K562 (cell line): Measurements from ENCODE around the gene PCDHGC4. TPM values are rescaled to one million over a fixed set of nuclear protein-coding genes. Genes with fewer than 3 reads are reported as not detected.

Source experiments
- GABPB2 ChIP-seq: fragments of 250-450 bp; sonication (Bioruptor Pico); conservative IDR thresholded peaks from 2 replicates; pipeline ENCODE4 v1.5.1; 2021; ENCODE audit warnings: mild to moderate bottlenecking
- MAFK ChIP-seq: IDR thresholded peaks from 2 replicates; pipeline ENCODE4 v1.6.1; 2011; ENCODE audit warnings: low read length, improper control_type of control experiment
- NR2C2 ChIP-seq, 2 experiments: fragments of 200-800 bp in 1 of 2; sonication (Bioruptor generic) in 1 of 2; sonication (generic) in 1 of 2; formaldehyde crosslinking in 1 of 2; IDR thresholded peaks; 2 replicates each; pipeline versions ENCODE4 v1.6.1 to v1.8.0; 2016 to 2022; ENCODE audit warnings: mild to moderate bottlenecking in 1 of 2, missing compliant biosample characterization in 1 of 2, missing genetic modification characterization in 1 of 2, missing genetic modification reagents in 1 of 2
- POLR2AphosphoS5 ChIP-seq: IDR thresholded peaks from 2 replicates; pipeline ENCODE4 v1.6.1; 2011; ENCODE audit warnings: mild to moderate bottlenecking, low read depth, low read length, moderate library complexity; ENCODE audit not compliant: control insufficient read depth, insufficient read depth
- SIX5 ChIP-seq, 2 experiments: IDR thresholded peaks; 2 replicates each; pipeline ENCODE4 v1.6.1; 2011; ENCODE audit warnings: low read length in 2 of 2, borderline replicate concordance in 1 of 2, low read depth in 1 of 2, mild to moderate bottlenecking in 1 of 2, moderate library complexity in 1 of 2; ENCODE audit not compliant: insufficient read depth in 1 of 2
- ZNF311 ChIP-seq: fragments of 250-450 bp; sonication (Bioruptor Pico); IDR thresholded peaks from 2 replicates; pipeline ENCODE4 v1.4.0; 2020; ENCODE audit warnings: mild to moderate bottlenecking, moderate library complexity
- ZNF445 ChIP-seq: fragments of 250-450 bp; sonication (Bioruptor Pico); IDR thresholded peaks from 2 replicates; pipeline ENCODE4 v1.4.0; 2020; ENCODE audit warnings: low read depth, mild to moderate bottlenecking, moderate library complexity
- ZNF785 ChIP-seq: fragments of 250-450 bp; sonication (Bioruptor Pico); IDR thresholded peaks from 2 replicates; pipeline ENCODE4 v1.4.0; 2020; ENCODE audit warnings: mild to moderate bottlenecking
- ZZZ3 ChIP-seq: fragments of 450-650 bp; IDR thresholded peaks from 2 replicates; pipeline ENCODE4 v1.6.1; 2016; ENCODE audit warnings: antibody characterized with exemption, mild to moderate bottlenecking, moderate library complexity
- polyA plus RNA-seq, 8 experiments: library from polyadenylated mRNA; depleted of rRNA in 4 of 8; stranded (reverse) in 5 of 8; unstranded in 3 of 8; fragments of >200 nt; fragmentation: Nextera tagmentation in 2 of 8; fragmentation: Illumina TruSeq in 1 of 8; extraction: Ambion mirVana in 2 of 8; extraction: Trizol in 1 of 8; gene quantifications; 2 replicates each; pipeline versions ENCODE4 v1.2.1 to v1.2.3, GENCODE V29; 2011 to 2014; ENCODE audit warnings: inconsistent platforms in 1 of 8, missing spikeins in 1 of 8
- total RNA-seq, 7 experiments: library from RNA; depleted of rRNA in 6 of 7; stranded (reverse); fragments of >200 nt in 6 of 7; fragmentation: Illumina TruSeq in 2 of 7; extraction: Trizol in 2 of 7; gene quantifications; 2 replicates each; pipeline versions ENCODE4 v1.2.1 to v1.2.3, GENCODE V29; 2011 to 2021; ENCODE audit warnings: low replicate concordance in 1 of 7
- TF ChIP-seq, protein P1 (sequence below): fragments of 250-450 bp; sonication (Bioruptor Pico); IDR thresholded peaks from 2 replicates; pipeline ENCODE4 v1.5.0; 2021; ENCODE audit warnings: mild to moderate bottlenecking, moderate library complexity
- TF ChIP-seq, protein P2 (sequence below): fragments of 450-650 bp; IDR thresholded peaks from 2 replicates; pipeline ENCODE4 v1.6.1; 2016; ENCODE audit warnings: mild to moderate bottlenecking, moderate library complexity

The PCDHGC4 gene
- total and polyA plus RNA-seq, 9 of the 15 experiments (the other 6 are each of a cell fraction or from before 2014, with no cell fraction given): 0.05 TPM; not detected in 8

DNA sequence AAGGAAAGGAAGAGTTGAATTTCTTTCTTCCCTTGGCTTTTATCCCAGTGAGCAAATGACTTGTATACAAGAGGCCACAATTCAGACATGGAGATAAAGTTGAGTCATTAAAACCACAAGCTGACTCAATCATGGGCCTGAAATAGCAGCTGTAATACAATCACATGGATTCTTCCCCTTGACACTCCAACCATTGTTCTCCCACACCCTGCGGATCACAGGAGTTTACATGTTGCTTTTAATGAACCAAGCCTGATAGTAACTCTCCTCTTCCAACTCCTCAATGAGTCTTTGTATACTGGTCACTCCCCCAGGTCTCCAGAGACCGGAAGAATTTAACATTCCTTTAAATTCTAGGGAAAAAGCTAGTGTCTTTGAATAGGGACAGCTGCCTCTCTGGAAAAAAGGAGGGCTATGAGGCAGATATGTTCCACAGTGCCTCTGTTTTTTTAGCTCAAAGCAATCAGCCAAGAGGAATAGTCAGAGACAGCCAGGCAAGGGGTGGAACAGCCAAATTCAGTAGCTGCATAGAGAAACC is 36.5 kb downstream of the PCDHGC4 start (continued):
- TF ChIP-seq, protein P1, sequence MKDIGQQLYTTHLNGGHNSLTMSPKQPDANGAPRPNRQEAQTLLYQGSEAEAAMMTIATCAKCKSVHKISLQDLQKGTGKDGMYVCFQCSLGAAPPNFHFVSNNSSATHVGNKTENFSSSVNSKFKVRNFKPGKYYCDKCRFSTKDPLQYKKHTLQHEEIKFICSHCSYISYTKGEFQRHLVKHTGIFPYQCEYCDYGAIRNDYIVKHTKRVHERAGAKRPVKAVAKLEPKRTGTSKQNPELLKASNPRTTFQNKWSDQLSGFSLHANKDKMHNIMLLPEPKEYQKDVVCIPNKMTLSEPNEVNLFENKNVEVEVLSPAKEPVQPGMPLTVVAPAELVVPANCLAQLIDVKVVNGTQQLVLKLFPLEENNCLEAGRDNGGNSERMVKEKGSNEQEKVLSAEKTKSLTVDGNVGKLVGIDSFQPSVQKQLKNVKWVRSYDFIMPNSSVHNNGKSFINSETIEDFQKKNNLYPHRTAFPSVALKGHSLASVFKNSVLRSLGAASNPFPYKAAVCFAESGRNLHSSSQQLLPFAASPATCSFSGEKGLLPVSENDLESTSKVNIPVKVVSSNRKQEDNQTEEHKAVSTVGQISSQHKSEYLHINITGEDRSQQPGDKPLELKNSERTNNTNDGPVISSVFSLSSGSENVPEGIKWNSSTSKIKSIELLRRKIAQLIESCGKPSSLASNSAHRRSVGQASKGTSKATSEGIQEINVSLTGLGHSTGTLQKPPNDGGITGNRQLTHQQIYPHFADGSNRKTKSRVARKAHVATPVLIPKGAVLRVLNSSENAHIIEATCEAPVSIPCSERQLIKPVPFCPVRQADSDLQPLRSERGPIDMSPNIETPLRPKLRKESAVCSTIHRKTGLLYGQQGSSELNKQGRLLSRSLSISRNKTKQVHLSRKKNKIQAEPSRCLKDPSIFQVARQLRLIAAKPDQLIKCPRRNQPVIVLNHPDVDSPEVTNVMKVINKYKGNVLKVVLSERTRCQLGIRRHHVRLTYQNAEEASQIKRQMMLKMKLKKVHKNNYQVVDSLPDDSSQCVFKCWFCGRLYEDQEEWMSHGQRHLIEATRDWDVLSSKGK (CRISPR knock-in tag): no peak
- TF ChIP-seq MAFK (no peak), ZZZ3 (no peak), GABPB2 (CRISPR knock-in tag) (no peak), ZNF311 (no peak), ZNF445 (no peak), POLR2AphosphoS5 (no peak), NR2C2 (CRISPR knock-in tag; IDR thresholded peaks at IDR 0.05) (no peak), NR2C2 (tag; IDR thresholded peaks at IDR 0.05) (no peak), SIX5 (IDR thresholded peaks at IDR 0.05; ENCODE audit: borderline replicate concordance in 1 of 2, insufficient read depth in 1 of 2, low read depth in 1 of 2, low read length in 2 of 2) (no peak), ZNF785 (CRISPR knock-in tag) (no peak)
- TF ChIP-seq, protein P2, sequence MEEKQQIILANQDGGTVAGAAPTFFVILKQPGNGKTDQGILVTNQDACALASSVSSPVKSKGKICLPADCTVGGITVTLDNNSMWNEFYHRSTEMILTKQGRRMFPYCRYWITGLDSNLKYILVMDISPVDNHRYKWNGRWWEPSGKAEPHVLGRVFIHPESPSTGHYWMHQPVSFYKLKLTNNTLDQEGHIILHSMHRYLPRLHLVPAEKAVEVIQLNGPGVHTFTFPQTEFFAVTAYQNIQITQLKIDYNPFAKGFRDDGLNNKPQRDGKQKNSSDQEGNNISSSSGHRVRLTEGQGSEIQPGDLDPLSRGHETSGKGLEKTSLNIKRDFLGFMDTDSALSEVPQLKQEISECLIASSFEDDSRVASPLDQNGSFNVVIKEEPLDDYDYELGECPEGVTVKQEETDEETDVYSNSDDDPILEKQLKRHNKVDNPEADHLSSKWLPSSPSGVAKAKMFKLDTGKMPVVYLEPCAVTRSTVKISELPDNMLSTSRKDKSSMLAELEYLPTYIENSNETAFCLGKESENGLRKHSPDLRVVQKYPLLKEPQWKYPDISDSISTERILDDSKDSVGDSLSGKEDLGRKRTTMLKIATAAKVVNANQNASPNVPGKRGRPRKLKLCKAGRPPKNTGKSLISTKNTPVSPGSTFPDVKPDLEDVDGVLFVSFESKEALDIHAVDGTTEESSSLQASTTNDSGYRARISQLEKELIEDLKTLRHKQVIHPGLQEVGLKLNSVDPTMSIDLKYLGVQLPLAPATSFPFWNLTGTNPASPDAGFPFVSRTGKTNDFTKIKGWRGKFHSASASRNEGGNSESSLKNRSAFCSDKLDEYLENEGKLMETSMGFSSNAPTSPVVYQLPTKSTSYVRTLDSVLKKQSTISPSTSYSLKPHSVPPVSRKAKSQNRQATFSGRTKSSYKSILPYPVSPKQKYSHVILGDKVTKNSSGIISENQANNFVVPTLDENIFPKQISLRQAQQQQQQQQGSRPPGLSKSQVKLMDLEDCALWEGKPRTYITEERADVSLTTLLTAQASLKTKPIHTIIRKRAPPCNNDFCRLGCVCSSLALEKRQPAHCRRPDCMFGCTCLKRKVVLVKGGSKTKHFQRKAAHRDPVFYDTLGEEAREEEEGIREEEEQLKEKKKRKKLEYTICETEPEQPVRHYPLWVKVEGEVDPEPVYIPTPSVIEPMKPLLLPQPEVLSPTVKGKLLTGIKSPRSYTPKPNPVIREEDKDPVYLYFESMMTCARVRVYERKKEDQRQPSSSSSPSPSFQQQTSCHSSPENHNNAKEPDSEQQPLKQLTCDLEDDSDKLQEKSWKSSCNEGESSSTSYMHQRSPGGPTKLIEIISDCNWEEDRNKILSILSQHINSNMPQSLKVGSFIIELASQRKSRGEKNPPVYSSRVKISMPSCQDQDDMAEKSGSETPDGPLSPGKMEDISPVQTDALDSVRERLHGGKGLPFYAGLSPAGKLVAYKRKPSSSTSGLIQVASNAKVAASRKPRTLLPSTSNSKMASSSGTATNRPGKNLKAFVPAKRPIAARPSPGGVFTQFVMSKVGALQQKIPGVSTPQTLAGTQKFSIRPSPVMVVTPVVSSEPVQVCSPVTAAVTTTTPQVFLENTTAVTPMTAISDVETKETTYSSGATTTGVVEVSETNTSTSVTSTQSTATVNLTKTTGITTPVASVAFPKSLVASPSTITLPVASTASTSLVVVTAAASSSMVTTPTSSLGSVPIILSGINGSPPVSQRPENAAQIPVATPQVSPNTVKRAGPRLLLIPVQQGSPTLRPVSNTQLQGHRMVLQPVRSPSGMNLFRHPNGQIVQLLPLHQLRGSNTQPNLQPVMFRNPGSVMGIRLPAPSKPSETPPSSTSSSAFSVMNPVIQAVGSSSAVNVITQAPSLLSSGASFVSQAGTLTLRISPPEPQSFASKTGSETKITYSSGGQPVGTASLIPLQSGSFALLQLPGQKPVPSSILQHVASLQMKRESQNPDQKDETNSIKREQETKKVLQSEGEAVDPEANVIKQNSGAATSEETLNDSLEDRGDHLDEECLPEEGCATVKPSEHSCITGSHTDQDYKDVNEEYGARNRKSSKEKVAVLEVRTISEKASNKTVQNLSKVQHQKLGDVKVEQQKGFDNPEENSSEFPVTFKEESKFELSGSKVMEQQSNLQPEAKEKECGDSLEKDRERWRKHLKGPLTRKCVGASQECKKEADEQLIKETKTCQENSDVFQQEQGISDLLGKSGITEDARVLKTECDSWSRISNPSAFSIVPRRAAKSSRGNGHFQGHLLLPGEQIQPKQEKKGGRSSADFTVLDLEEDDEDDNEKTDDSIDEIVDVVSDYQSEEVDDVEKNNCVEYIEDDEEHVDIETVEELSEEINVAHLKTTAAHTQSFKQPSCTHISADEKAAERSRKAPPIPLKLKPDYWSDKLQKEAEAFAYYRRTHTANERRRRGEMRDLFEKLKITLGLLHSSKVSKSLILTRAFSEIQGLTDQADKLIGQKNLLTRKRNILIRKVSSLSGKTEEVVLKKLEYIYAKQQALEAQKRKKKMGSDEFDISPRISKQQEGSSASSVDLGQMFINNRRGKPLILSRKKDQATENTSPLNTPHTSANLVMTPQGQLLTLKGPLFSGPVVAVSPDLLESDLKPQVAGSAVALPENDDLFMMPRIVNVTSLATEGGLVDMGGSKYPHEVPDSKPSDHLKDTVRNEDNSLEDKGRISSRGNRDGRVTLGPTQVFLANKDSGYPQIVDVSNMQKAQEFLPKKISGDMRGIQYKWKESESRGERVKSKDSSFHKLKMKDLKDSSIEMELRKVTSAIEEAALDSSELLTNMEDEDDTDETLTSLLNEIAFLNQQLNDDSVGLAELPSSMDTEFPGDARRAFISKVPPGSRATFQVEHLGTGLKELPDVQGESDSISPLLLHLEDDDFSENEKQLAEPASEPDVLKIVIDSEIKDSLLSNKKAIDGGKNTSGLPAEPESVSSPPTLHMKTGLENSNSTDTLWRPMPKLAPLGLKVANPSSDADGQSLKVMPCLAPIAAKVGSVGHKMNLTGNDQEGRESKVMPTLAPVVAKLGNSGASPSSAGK: no peak; the same call in 1 of the 2 replicates
